ENCODE measurements around the gene CWC22. TPM values are rescaled to one million over a fixed set of nuclear protein-coding genes. Genes with fewer than 3 reads are reported as not detected.
"Not testable (repeated sequence)": the region's sequence is repeated elsewhere in the genome, so short reads cannot be mapped to it uniquely, and the experiment has no call there.

Gene CWC22
- total and polyA plus RNA-seq, 2 experiments from 2014 or later, result 15.7 to 17.6 TPM

GRCh38 chr2:179932786-179933185, 74.3 kb downstream of the CWC22 start:
- WGBS (ENCODE audit: low lambda C conversion rate, missing lambda C conversion rate), result 94% methylated on average over 2 of the region's 2 CpGs
- no peak overlapping the region for H3K27ac ChIP-seq
- H3K36me3 ChIP-seq (replicated peaks; ENCODE audit: insufficient read depth, low read depth), result no peaks in the 10 kb centered on the region
- no peaks in the 10 kb centered on the region for H3K27me3 ChIP-seq
- H3K79me2 ChIP-seq, result no peaks in the 10 kb centered on the region
- H4K20me1 ChIP-seq (ENCODE audit: insufficient read depth, poor library complexity, severe bottlenecking), result no peaks in the 10 kb centered on the region
- TF ChIP-seq CTCF (IDR thresholded peaks at IDR 0.05; ENCODE audit: poor library complexity) (no peak), EZH2 (IDR thresholded peaks at IDR 0.05; ENCODE audit: borderline replicate concordance) (no peak), EZH2phosphoT487 (IDR thresholded peaks at IDR 0.05; ENCODE audit: low read depth, severe bottlenecking, unreplicated experiment) (no peak)
- no peak overlapping the region for H2AFZ ChIP-seq
- H3K4me1 ChIP-seq (ENCODE audit: insufficient read depth), result no peaks in the 10 kb centered on the region
- no peak for DNase-seq (ENCODE audit: low spot score)
- no peak overlapping the region for H3K4me3 ChIP-seq
- H3K9me2 ChIP-seq (replicated peaks; ENCODE audit: insufficient read depth), result no peaks in the 10 kb centered on the region
- H3K9me3 ChIP-seq (ENCODE audit: low read depth), result no peaks in the 10 kb centered on the region
- no peak overlapping the region for H3K4me2 ChIP-seq

- no peaks in the 10 kb centered on the region for H4K20me1 ChIP-seq (ENCODE audit: insufficient read depth, poor library complexity, severe bottlenecking)
- H3K9me2 ChIP-seq (replicated peaks; ENCODE audit: insufficient read depth), result no peaks in the 10 kb centered on the region
- H2AFZ ChIP-seq, result no peak overlapping the region
- WGBS (ENCODE audit: low lambda C conversion rate, missing lambda C conversion rate), result 84% methylated on average over 3 of the region's 3 CpGs
- H3K4me1 ChIP-seq (ENCODE audit: insufficient read depth), result no peaks in the 10 kb centered on the region
- TF ChIP-seq EZH2phosphoT487 (IDR thresholded peaks at IDR 0.05; ENCODE audit: low read depth, severe bottlenecking, unreplicated experiment) (no peak), EZH2 (IDR thresholded peaks at IDR 0.05; ENCODE audit: borderline replicate concordance) (no peak), CTCF (IDR thresholded peaks at IDR 0.05; ENCODE audit: poor library complexity) (no peak)
- no peak overlapping the region for H3K27ac ChIP-seq
- H3K79me2 ChIP-seq, result no peaks in the 10 kb centered on the region
- H3K36me3 ChIP-seq (replicated peaks; ENCODE audit: insufficient read depth, low read depth), result no peaks in the 10 kb centered on the region
- H3K4me3 ChIP-seq, result no peak overlapping the region
- no peaks in the 10 kb centered on the region for H3K9me3 ChIP-seq (ENCODE audit: low read depth)
- H3K27me3 ChIP-seq, result no peaks in the 10 kb centered on the region
- DNase-seq (ENCODE audit: low spot score), result no peak
- no peak overlapping the region for H3K4me2 ChIP-seq
Measured at GRCh38 chr2:179931502-179931901, 75.6 kb downstream of the CWC22 start.

DNA sequence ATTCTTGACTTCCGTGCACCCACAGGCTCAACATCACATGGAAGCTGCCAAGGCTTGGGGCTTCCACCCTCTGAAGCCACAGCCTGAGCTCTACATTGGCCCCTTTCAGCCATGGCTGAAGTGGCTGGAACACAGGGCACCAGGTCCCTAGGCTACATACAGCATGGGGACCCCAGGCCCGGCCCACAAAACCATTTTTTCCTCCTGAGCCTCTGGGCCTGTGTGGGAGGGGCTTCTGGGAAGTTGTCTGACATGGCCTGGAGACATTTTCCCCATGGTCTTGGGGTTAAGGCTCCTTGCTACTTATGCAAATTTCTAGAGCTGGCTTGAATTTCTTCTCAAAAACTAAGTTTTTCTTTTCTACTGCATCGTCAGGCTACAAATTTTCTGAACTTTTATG, 77.1 kb downstream of the CWC22 start:
- 95% methylated on average over 3 of the region's 3 CpGs for WGBS (ENCODE audit: low lambda C conversion rate, missing lambda C conversion rate)
- not testable (repeated sequence) for H3K4me2 ChIP-seq; H3K27me3 ChIP-seq; H3K36me3 ChIP-seq (replicated peaks; ENCODE audit: insufficient read depth, low read depth); H3K79me2 ChIP-seq; H3K4me1 ChIP-seq (ENCODE audit: insufficient read depth); H3K4me3 ChIP-seq; H4K20me1 ChIP-seq (ENCODE audit: insufficient read depth, poor library complexity, severe bottlenecking); H3K27ac ChIP-seq; H3K9me2 ChIP-seq (replicated peaks; ENCODE audit: insufficient read depth); H2AFZ ChIP-seq; DNase-seq (ENCODE audit: low spot score); H3K9me3 ChIP-seq (ENCODE audit: low read depth)

DNA sequence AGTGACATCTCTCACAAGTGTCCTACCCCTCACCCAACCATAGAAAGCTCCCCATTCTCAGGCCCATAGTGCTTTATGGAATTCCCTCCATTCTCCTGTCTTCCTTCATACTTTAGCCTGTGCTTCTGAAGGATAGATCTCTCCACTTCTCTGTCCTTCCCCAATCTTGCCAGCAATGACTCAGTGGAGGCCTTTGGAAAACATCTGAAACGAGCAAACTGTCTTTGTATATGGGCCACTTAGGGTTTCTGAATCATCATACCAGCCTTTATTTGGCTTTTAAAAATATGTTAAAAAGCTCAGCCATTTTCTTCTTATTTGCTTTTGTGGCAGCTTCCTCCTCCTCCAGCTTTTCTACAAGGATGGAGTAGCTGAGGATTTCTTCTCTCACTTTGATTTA, 80.1 kb downstream of the CWC22 start:
- Histone ChIP-seq H3K4me2 (no peak overlapping the region), H3K9me2 (replicated peaks; ENCODE audit: insufficient read depth) (no peaks in the 10 kb centered on the region), H3K27ac (no peak overlapping the region), H3K9me3 (ENCODE audit: low read depth) (no peaks in the 10 kb centered on the region), H4K20me1 (ENCODE audit: insufficient read depth, poor library complexity, severe bottlenecking) (no peaks in the 10 kb centered on the region), H3K4me1 (ENCODE audit: insufficient read depth) (no peaks in the 10 kb centered on the region), H3K79me2 (no peaks in the 10 kb centered on the region), H3K4me3 (no peak overlapping the region), H2AFZ (no peak overlapping the region), H3K36me3 (replicated peaks; ENCODE audit: insufficient read depth, low read depth) (no peaks in the 10 kb centered on the region), H3K27me3 (no peaks in the 10 kb centered on the region)
- no peak for TF ChIP-seq EZH2 (IDR thresholded peaks at IDR 0.05; ENCODE audit: borderline replicate concordance)
- TF ChIP-seq CTCF (IDR thresholded peaks at IDR 0.05; ENCODE audit: poor library complexity), result no peak
- TF ChIP-seq EZH2phosphoT487 (IDR thresholded peaks at IDR 0.05; ENCODE audit: low read depth, severe bottlenecking, unreplicated experiment), result no peak
- no peak for DNase-seq (ENCODE audit: low spot score)
- 70% methylated on average over 1 of the region's 1 CpG for WGBS (ENCODE audit: low lambda C conversion rate, missing lambda C conversion rate)
